IMR-90 (cell line): ENCODE measurements around the gene PPM1G. TPM values are rescaled to one million over a fixed set of nuclear protein-coding genes. Genes with fewer than 3 reads are reported as not detected.

Experiments
- ATAC-seq: fragments of 200-7000 bp; cut with Tn5 transposase; 2 replicates; pipeline ENCODE4 v1.9.1; 2020; ENCODE audit warnings: low read depth, mild to moderate bottlenecking, moderate library complexity
- BruUV-seq: library from RNA; stranded (reverse); fragments of 400-500 nt; replicated peaks from 2 replicates; lab custom pipeline; 2021; lab: Mats Ljungman, UMichigan
- CTCF ChIA-PET: fragments of 300-600 bp; formaldehyde crosslinking; extraction: SDS; loops from one replicate; lab custom pipeline; 2021; ENCODE audit warnings: antibody characterized with exemption; lab: Yijun Ruan, JAX
- POLR2A ChIA-PET: fragments of 300-600 bp; sonication (Branson Sonifier 250); formaldehyde crosslinking; loops from one replicate; lab custom pipeline; 2022; ENCODE audit warnings: antibody characterized with exemption; ENCODE audit not compliant: unreplicated experiment; lab: Charles Lee
- DNase-seq: peaks from one replicate; pipeline ENCODE4 v3.0.0; 2013
- H2AFZ ChIP-seq: replicated peaks from 2 replicates; pipeline ENCODE3; 2013; ENCODE audit warnings: low read length, mild to moderate bottlenecking; ENCODE audit not compliant: poor library complexity
- H2AK5ac ChIP-seq: 2 replicates; pipeline ENCODE4 v1.6.1; 2013; ENCODE audit warnings: low read depth, low read length, inconsistent platforms
- H2AK9ac ChIP-seq: replicated peaks from 2 replicates; pipeline ENCODE3; 2013; ENCODE audit warnings: mild to moderate bottlenecking, low read depth, low read length, moderate library complexity; ENCODE audit not compliant: poor library complexity
- H2BK120ac ChIP-seq: 2 replicates; pipeline ENCODE4 v1.6.1; 2013; ENCODE audit warnings: low read depth, low read length, inconsistent platforms
- H2BK15ac ChIP-seq: 3 replicates; pipeline ENCODE4 v1.6.1; 2013; ENCODE audit warnings: low read depth, low read length, inconsistent platforms
- H2BK20ac ChIP-seq: 2 replicates; pipeline ENCODE4 v1.6.1; 2013; ENCODE audit warnings: low read depth, mild to moderate bottlenecking, inconsistent platforms, low read length, moderate library complexity
- H2BK5ac ChIP-seq: 2 replicates; pipeline ENCODE4 v1.6.1; 2013; ENCODE audit warnings: mild to moderate bottlenecking, low read depth, low read length, inconsistent platforms; ENCODE audit not compliant: poor library complexity, severe bottlenecking
- H3K14ac ChIP-seq: replicated peaks from 2 replicates; pipeline ENCODE4 v1.6.1; 2013; ENCODE audit warnings: low read depth, low read length, inconsistent platforms
- H3K18ac ChIP-seq: 2 replicates; pipeline ENCODE4 v1.6.1; 2013; ENCODE audit warnings: low read depth, low read length, control low read depth
- H3K23ac ChIP-seq: 2 replicates; pipeline ENCODE4 v1.6.1; 2013; ENCODE audit warnings: low read depth, low read length, inconsistent platforms
- H3K27ac ChIP-seq: 2 replicates; pipeline ENCODE4 v1.5.1; 2013; ENCODE audit warnings: mild to moderate bottlenecking, control low read depth, low read length; ENCODE audit not compliant: insufficient read depth
- H3K27me3 ChIP-seq: 2 replicates; pipeline ENCODE4 v1.6.1; 2013; ENCODE audit warnings: low read length; ENCODE audit not compliant: control insufficient read depth, insufficient read depth
- H3K36me3 ChIP-seq: 2 replicates; pipeline ENCODE4 v1.6.1; 2013; ENCODE audit warnings: low read length, mixed read lengths; ENCODE audit not compliant: control insufficient read depth, insufficient read depth
- H3K4ac ChIP-seq: 2 replicates; pipeline ENCODE4 v1.6.1; 2013; ENCODE audit warnings: low read depth, low read length, inconsistent platforms
- H3K4me1 ChIP-seq: 2 replicates; pipeline ENCODE4 v1.6.1; 2013; ENCODE audit warnings: low read length, mixed read lengths; ENCODE audit not compliant: control insufficient read depth, insufficient read depth
- H3K4me2 ChIP-seq: 2 replicates; pipeline ENCODE4 v1.6.1; 2013; ENCODE audit warnings: low read depth, mild to moderate bottlenecking, control low read depth, low read length, moderate library complexity
- H3K4me3 ChIP-seq: 2 replicates; pipeline ENCODE4 v1.5.1; 2013; ENCODE audit warnings: low read depth, mild to moderate bottlenecking, control low read depth, low read length, moderate library complexity; ENCODE audit not compliant: insufficient read depth
- H3K56ac ChIP-seq: 2 replicates; pipeline ENCODE4 v1.6.1; 2013; ENCODE audit warnings: low read length, inconsistent platforms; ENCODE audit not compliant: insufficient read depth; ENCODE audit errors: extremely low read depth
- H3K79me1 ChIP-seq, 2 experiments: 2 replicates each; pipeline ENCODE4 v1.6.1; 2013; ENCODE audit warnings: low read length in 2 of 2, inconsistent platforms in 1 of 2, low read depth in 1 of 2
- H3K9ac ChIP-seq: 2 replicates; pipeline ENCODE4 v1.6.1; 2013; ENCODE audit warnings: low read depth, low read length, control low read depth
- H3K9me1 ChIP-seq: 2 replicates; pipeline ENCODE4 v1.6.1; 2013; ENCODE audit warnings: low read length, inconsistent platforms; ENCODE audit not compliant: insufficient read depth
- H3K9me3 ChIP-seq: 2 replicates; pipeline ENCODE4 v1.6.1; 2013; ENCODE audit warnings: low read length; ENCODE audit not compliant: control insufficient read depth, insufficient read depth
- H4K20me1 ChIP-seq: 2 replicates; pipeline ENCODE4 v1.6.1; 2013; ENCODE audit warnings: low read length, inconsistent platforms; ENCODE audit not compliant: insufficient read depth
- H4K5ac ChIP-seq: 2 replicates; pipeline ENCODE4 v1.6.1; 2013; ENCODE audit warnings: mild to moderate bottlenecking, low read depth, low read length, control low read depth
- H4K8ac ChIP-seq, 2 experiments: 2 replicates each; pipeline ENCODE4 v1.6.1; 2013; ENCODE audit warnings: low read depth in 2 of 2, low read length in 2 of 2, control low read depth in 1 of 2, inconsistent platforms in 1 of 2
- H4K91ac ChIP-seq: 2 replicates; pipeline ENCODE4 v1.6.1; 2013; ENCODE audit warnings: low read depth, low read length, inconsistent platforms; ENCODE audit not compliant: insufficient read depth
- CEBPB ChIP-seq: IDR thresholded peaks from 2 replicates; pipeline ENCODE4 v1.6.1; 2012; ENCODE audit warnings: low read depth, low read length, improper control_type of control experiment
- ELK1 ChIP-seq: fragments of 150-350 bp; IDR thresholded peaks from 2 replicates; pipeline ENCODE4 v1.6.1; 2016; ENCODE audit warnings: low read depth, mild to moderate bottlenecking, low read length, moderate library complexity, borderline replicate concordance
- MXI1 ChIP-seq: IDR thresholded peaks from 2 replicates; pipeline ENCODE4 v1.6.1; 2012; ENCODE audit warnings: low read depth, mild to moderate bottlenecking, low read length, moderate library complexity, borderline replicate concordance
- WGBS, 2 experiments: methylation state at CpG; one replicate each; pipeline versions ENCODE4 v1.1.5 to v1.1.7; 2013; ENCODE audit warnings: missing lambda C conversion rate in 2 of 2; ENCODE audit not compliant: insufficient read length in 1 of 2; ENCODE audit errors: extremely low coverage in 2 of 2; 5-methylcytosine and 5-hydroxymethylcytosine counted together
- dilution Hi-C: fragments of 300-500 bp; cut with HindIII; formaldehyde crosslinking; loops from one replicate; pipeline ENCODE4 v1.14.3; 2018; ENCODE audit warnings: low sequenced_read_pairs; ENCODE audit not compliant: unreplicated experiment
- in situ Hi-C: fragments of 300-500 bp; cut with MboI; formaldehyde crosslinking; loops from 3 replicates; pipeline ENCODE4 v1.14.3; 2019; ENCODE audit warnings: low sequenced_read_pairs, inconsistent platforms, mixed read lengths
- intact Hi-C: fragments of 100-400 bp; cut with micrococcal nuclease; formaldehyde crosslinking; loops from 2 replicates; pipeline ENCODE4 v1.10.0; 2022
- polyA plus RNA-seq, 3 experiments: library from polyadenylated mRNA; depleted of rRNA; stranded (reverse); fragments of >200 nt; gene quantifications; 2 replicates each; pipeline ENCODE4 v1.2.3, GENCODE V29; 2012; ENCODE audit warnings: low replicate concordance in 1 of 3
- total RNA-seq: library from RNA; depleted of rRNA; stranded (reverse); fragments of >200 nt; gene quantifications from 2 replicates; pipeline ENCODE4 v1.2.3, GENCODE V29; 2012
- TF ChIP-seq, protein P1 (sequence below): fragments of 150-350 bp; IDR thresholded peaks from 2 replicates; pipeline ENCODE4 v1.6.1; 2017; ENCODE audit warnings: mild to moderate bottlenecking, antibody characterized with exemption, low read length, low read depth

PPM1G gene
- total and polyA plus RNA-seq, 2 of the 4 experiments (the other 2 are of a cell fraction), result 57.6 to 95.9 TPM

DNA sequence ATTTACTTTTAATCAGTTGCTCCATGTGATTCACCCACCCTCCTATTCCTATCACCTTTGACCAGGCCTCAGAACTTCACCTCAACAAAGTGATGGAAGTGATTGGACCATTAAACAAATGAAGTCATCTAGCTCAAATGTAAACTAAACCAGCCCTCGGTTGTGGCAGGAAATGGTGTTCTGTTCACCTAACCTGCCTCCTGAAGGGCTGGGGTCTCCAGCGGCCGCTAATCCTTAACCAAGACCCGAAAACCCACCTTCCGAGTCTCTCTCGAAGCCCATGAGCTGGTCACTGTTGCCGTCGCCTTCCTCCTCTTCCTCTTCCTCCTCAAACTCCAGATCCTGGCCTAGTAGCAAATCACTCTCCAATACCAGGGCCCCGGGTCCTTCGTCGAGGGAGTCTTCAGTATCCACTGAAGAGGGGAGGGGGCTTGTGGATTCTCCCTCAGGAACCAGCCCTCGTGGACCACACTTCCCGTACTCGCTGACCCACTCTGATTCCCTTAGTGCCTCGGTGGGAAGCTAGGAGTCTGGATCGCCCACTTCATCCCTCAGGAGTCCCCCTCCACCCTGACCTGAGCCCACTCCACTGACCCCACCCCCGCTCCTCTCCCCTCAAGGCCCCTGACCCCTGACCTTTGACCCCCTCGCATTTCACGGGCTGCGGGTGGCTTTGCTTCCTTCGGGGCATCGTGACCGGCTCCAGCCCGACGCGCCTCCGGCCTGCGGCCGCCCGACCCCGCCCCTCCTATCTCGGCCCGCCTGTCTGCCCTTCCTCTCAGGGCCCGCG is 29.4 kb downstream of the PPM1G start (continued):
- no peak for TF ChIP-seq MXI1

GRCh38 chr2:27379383-27379835 is 30.0 kb downstream of the PPM1G start:
- no peak overlapping the region for H2AFZ ChIP-seq
- H2AK5ac ChIP-seq, result no peak overlapping the region
- peak overlapping the region; percentile 20 for H2AK9ac ChIP-seq
- TF ChIP-seq, protein P1, sequence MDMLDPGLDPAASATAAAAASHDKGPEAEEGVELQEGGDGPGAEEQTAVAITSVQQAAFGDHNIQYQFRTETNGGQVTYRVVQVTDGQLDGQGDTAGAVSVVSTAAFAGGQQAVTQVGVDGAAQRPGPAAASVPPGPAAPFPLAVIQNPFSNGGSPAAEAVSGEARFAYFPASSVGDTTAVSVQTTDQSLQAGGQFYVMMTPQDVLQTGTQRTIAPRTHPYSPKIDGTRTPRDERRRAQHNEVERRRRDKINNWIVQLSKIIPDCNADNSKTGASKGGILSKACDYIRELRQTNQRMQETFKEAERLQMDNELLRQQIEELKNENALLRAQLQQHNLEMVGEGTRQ, result no peak
- no peak for TF ChIP-seq CEBPB
- no peak for TF ChIP-seq ELK1
- TF ChIP-seq MXI1, result no peak
- ATAC-seq (no peak), DNase-seq (no peak)
- POLR2A ChIA-PET, result interaction anchor here (1.9 kb wide), 1 partner anchor 23 kb away, joined by 5 read pairs; the partner anchor contains the start of gene GTF3C2
- H3K14ac ChIP-seq, result peak overlapping the region; percentile 56
- no peak overlapping the region for H4K91ac ChIP-seq
- H3K9me3 ChIP-seq, result no peaks in the 10 kb centered on the region
- peak overlapping the region; percentile 87 for H3K9ac ChIP-seq
- H3K4ac ChIP-seq, result peak overlapping the region; percentile 93; the same call in 1 of the 2 replicates
- peaks cover 17 to 48% of the 10 kb centered on the region in 2 experiments; a peak in 3 of 4 replicates for H3K79me1 ChIP-seq
- in situ Hi-C loops (no loop called here), intact Hi-C loops (no loop called here), dilution Hi-C loops (no loop called here)
- no TSS peak for BruUV-seq
- peak overlapping the region; percentile 83 for H2BK5ac ChIP-seq
- no peak overlapping the region for H2BK15ac ChIP-seq
- H3K4me1 ChIP-seq, result peaks cover 6% of the 10 kb centered on the region
- H3K9me1 ChIP-seq, result 0 out of 2 replicates have a peak, but pooled peaks cover 3% of the 10 kb centered on the region
- H4K5ac ChIP-seq, result no peak overlapping the region
- no peak overlapping the region for H3K56ac ChIP-seq
- H3K4me3 ChIP-seq, result peak overlapping the region; percentile 81; the same call in 1 of the 2 replicates
- no peaks in the 10 kb centered on the region for H3K27me3 ChIP-seq
- peak overlapping the region; percentile 64; the same call in 1 of the 2 replicates for H3K23ac ChIP-seq
- no peak overlapping the region for H2BK120ac ChIP-seq
- peak overlapping the region; percentile 75; the same call in 1 of the 2 replicates for H3K27ac ChIP-seq
- peak overlapping the region in 1 of 2 experiments; percentile 95; a peak in 3 of 4 replicates for H4K8ac ChIP-seq
- H4K20me1 ChIP-seq, result peaks cover 17% of the 10 kb centered on the region; the same call in 1 of the 2 replicates
- H2BK20ac ChIP-seq, result no peak overlapping the region
- peak overlapping the region; percentile 94 for H3K4me2 ChIP-seq
- peaks cover 65% of the 10 kb centered on the region for H3K36me3 ChIP-seq
- CTCF ChIA-PET, result no interaction called here
- WGBS, 2 experiments, result no CpG with 5 or more reads among the region's 2 CpGs
- H3K18ac ChIP-seq, result no peak overlapping the region
